ENCODE data around the gene DYNLL2. TPM values are rescaled to one million over a fixed set of nuclear protein-coding genes. Genes with fewer than 3 reads are reported as not detected.
"Not testable (repeated sequence)": the region's sequence is repeated elsewhere in the genome, so short reads cannot be mapped to it uniquely, and the experiment has no call there.

The DYNLL2 gene
- total RNA-seq, 1 donor from 2014 or later, result 46.8 TPM

GRCh38 chr17:58072862-58073261 lies 10.4 kb upstream of the DYNLL2 start:
- no peaks in the 10 kb centered on the region for H3K79me2 ChIP-seq (ENCODE audit: low read depth)
- Mint-ChIP-seq H3K27ac (peak overlapping the region; percentile 64), H3K4me3 (no peak overlapping the region), H3K27me3 (ENCODE audit: insufficient read depth, low read depth) (peaks cover 7% of the 10 kb centered on the region), H3K9me3 (peaks cover 23% of the 10 kb centered on the region), H3K36me3 (no peaks in the 10 kb centered on the region), H3K4me1 (peaks cover 6% of the 10 kb centered on the region)
- peaks cover 6% of the 10 kb centered on the region for H3K4me1 ChIP-seq
- no peaks in the 10 kb centered on the region for H3K36me3 ChIP-seq
- no peaks in the 10 kb centered on the region for H3K9me3 ChIP-seq (ENCODE audit: low read depth)
- H3K4me2 ChIP-seq, result peak overlapping the region; percentile 25
- peaks cover 7% of the 10 kb centered on the region for H3F3A ChIP-seq (ENCODE audit: low read depth)
- no peak overlapping the region for H3K9ac ChIP-seq
- no peak for TF ChIP-seq EZH2phosphoT487 (IDR thresholded peaks at IDR 0.05)
- H3K27ac ChIP-seq, result no peak overlapping the region
- no peak for DNase-seq (ENCODE audit: low spot score)
- no peak overlapping the region for H3K4me3 ChIP-seq
- H2AFZ ChIP-seq (replicated peaks), result no peak overlapping the region
- no peaks in the 10 kb centered on the region for H3K27me3 ChIP-seq
- H4K20me1 ChIP-seq (ENCODE audit: low read depth), result no peaks in the 10 kb centered on the region

- not testable (repeated sequence) for H3K36me3 ChIP-seq; H3K4me3 Mint-ChIP-seq; H3K79me2 ChIP-seq (ENCODE audit: low read depth); H3K36me3 Mint-ChIP-seq; H3K27me3 Mint-ChIP-seq (ENCODE audit: insufficient read depth, low read depth); H3K27ac ChIP-seq; H3K4me1 Mint-ChIP-seq; H3K9ac ChIP-seq; H3K4me3 ChIP-seq; H3K27me3 ChIP-seq; H3K4me1 ChIP-seq; H4K20me1 ChIP-seq (ENCODE audit: low read depth); H3F3A ChIP-seq (ENCODE audit: low read depth); DNase-seq (ENCODE audit: low spot score); H2AFZ ChIP-seq (replicated peaks); H3K9me3 ChIP-seq (ENCODE audit: low read depth); H3K27ac Mint-ChIP-seq
- H3K4me2 ChIP-seq, result peak overlapping the region; percentile 25
- H3K9me3 Mint-ChIP-seq, result peaks cover 23% of the 10 kb centered on the region
Observed at GRCh38 chr17:58073266-58073665, 10.0 kb upstream of the DYNLL2 start.

DNA sequence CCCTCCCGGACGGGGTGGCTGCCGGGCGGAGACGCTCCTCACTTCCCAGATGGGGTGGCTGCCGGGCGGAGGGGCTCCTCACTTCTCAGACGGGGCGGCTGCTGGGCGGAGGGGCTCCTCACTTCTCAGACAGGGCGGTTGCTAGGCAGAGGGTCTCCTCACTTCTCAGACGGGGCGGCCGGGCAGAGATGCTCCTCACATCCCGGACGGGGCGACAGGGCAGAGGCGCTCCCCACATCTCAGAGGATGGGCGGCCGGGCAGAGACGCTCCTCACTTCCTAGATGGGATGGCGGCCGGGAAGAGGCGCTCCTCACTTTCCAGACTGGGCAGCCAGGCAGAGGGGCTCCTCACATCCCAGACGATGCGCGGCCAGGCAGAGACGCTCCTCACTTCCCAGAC lies 8.8 kb upstream of the DYNLL2 start:
- H3K36me3 ChIP-seq; H4K20me1 ChIP-seq (ENCODE audit: low read depth); H3K27me3 Mint-ChIP-seq (ENCODE audit: insufficient read depth, low read depth); H3K4me1 ChIP-seq; H3K36me3 Mint-ChIP-seq; H3K4me3 ChIP-seq; H3K27ac Mint-ChIP-seq; H3K9ac ChIP-seq; H3K9me3 ChIP-seq (ENCODE audit: low read depth); H3K4me3 Mint-ChIP-seq; H3K79me2 ChIP-seq (ENCODE audit: low read depth); DNase-seq (ENCODE audit: low spot score); H3F3A ChIP-seq (ENCODE audit: low read depth); H3K27ac ChIP-seq; H3K4me2 ChIP-seq; H2AFZ ChIP-seq (replicated peaks); H3K4me1 Mint-ChIP-seq; H3K27me3 ChIP-seq: not testable (repeated sequence)
- peaks cover 22% of the 10 kb centered on the region for H3K9me3 Mint-ChIP-seq

DNA sequence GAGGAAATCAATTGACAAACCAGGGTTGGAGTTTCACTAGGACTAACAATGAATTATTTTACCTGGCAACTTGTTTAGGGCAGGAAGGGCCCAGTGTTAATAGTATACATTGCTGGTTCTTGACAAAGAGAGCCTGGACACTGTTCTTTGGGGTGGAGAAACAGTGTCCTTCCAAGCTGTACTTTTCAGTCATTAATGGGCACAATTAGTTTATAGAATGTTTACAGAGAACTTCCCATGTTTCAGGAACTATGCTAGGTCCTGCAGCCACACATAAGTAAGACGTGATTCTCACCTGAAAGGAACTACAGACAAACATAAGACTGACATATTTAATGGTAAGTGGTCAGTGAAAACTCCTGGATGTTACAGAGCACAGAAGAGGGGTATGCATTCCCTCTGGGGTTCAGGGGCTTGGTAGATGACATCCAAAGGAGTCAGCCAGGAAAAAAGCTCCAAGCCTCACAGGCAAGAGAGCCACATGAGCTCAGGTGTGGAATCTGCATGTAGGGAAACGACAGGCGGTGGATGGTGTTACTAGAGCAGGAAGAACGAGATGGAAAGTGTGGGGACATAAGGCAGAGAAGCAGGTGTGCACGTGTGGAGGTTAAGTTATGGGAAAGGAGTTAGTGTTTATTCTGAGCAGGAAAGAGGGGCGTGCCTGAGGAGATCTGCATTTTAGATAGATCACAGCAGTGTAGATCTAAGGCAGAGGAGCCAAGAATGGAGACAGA lies 3.8 kb upstream of the DYNLL2 start:
- TF ChIP-seq EZH2phosphoT487 (IDR thresholded peaks at IDR 0.05), result no peak
- TF ChIP-seq EZH2 (IDR thresholded peaks at IDR 0.05), result no peak
- TF ChIP-seq CTCF (IDR thresholded peaks at IDR 0.05), result no peak
- Histone ChIP-seq H3K4me3 (no peak overlapping the region), H3K9ac (no peak overlapping the region), H3K36me3 (no peaks in the 10 kb centered on the region), H3K4me2 (no peak overlapping the region), H3F3A (ENCODE audit: low read depth) (peaks cover 18% of the 10 kb centered on the region), H3K9me3 (ENCODE audit: low read depth) (no peaks in the 10 kb centered on the region), H3K27me3 (no peaks in the 10 kb centered on the region), H2AFZ (replicated peaks) (no peak overlapping the region), H4K20me1 (ENCODE audit: low read depth) (peaks cover 12% of the 10 kb centered on the region), H3K79me2 (ENCODE audit: low read depth) (peaks cover 12% of the 10 kb centered on the region), H3K27ac (no peak overlapping the region), H3K4me1 (peaks cover 24% of the 10 kb centered on the region)
- no peak overlapping the region for H3K27ac Mint-ChIP-seq
- H3K4me1 Mint-ChIP-seq, result peaks cover 32% of the 10 kb centered on the region
- H3K36me3 Mint-ChIP-seq, result no peaks in the 10 kb centered on the region
- peaks cover 2% of the 10 kb centered on the region for H3K27me3 Mint-ChIP-seq (ENCODE audit: insufficient read depth, low read depth)
- H3K9me3 Mint-ChIP-seq, result peaks cover 14% of the 10 kb centered on the region
- no peak for DNase-seq (ENCODE audit: low spot score)
- H3K4me3 Mint-ChIP-seq, result no peak overlapping the region
